GM12878 (cell line): ENCODE data around the gene PPP6R1. TPM values are rescaled to one million over a fixed set of nuclear protein-coding genes. Genes with fewer than 3 reads are reported as not detected.

ENCODE experiments used
- HDAC6 ChIP-seq: fragments of 200-600 bp; sonication (generic); IDR thresholded peaks from one replicate; pipeline ENCODE4 v1.8.0; 2017; ENCODE audit warnings: antibody characterized with exemption; ENCODE audit not compliant: unreplicated experiment
- ZSCAN29 ChIP-seq: fragments of 450-650 bp; IDR thresholded peaks from 2 replicates; pipeline ENCODE4 v1.6.1; 2017; ENCODE audit warnings: mild to moderate bottlenecking, moderate library complexity
- ZZZ3 ChIP-seq: IDR thresholded peaks from 2 replicates; pipeline ENCODE4 v1.6.1; 2011; ENCODE audit warnings: low read depth; ENCODE audit not compliant: control insufficient read depth, insufficient read length
- polyA plus RNA-seq, 11 experiments: library from polyadenylated mRNA; depleted of rRNA in 4 of 11; unstranded in 6 of 11; stranded (reverse) in 5 of 11; fragments of >200 nt; fragmentation: Nextera tagmentation in 4 of 11; fragmentation: Illumina TruSeq in 1 of 11; extraction: Ambion mirVana in 4 of 11; extraction: Trizol in 1 of 11; gene quantifications; 1 replicate in 1 of 11; 2 replicates in 10 of 11; pipeline versions ENCODE4 v1.2.1 to v1.2.3, GENCODE V29; 2011 to 2016; ENCODE audit warnings: inconsistent platforms in 2 of 11, missing spikeins in 2 of 11, low read depth in 1 of 11
- total RNA-seq, 4 experiments: library from RNA; depleted of rRNA in 3 of 4; stranded (reverse); fragments of >200 nt in 3 of 4; fragmentation: Illumina TruSeq in 1 of 4; extraction: Trizol in 1 of 4; gene quantifications; 2 replicates each; pipeline versions ENCODE4 v1.2.1 to v1.2.3, GENCODE V29; 2013 to 2021
- TF ChIP-seq, protein P1 (sequence below): fragments of 450-650 bp; IDR thresholded peaks from 2 replicates; pipeline ENCODE4 v1.6.1; 2017; ENCODE audit warnings: mild to moderate bottlenecking, moderate library complexity
- TF ChIP-seq, protein P2 (sequence below): fragments of 450-650 bp; formaldehyde crosslinking; IDR thresholded peaks from 2 replicates; pipeline ENCODE4 v1.4.0; 2022; ENCODE audit warnings: mild to moderate bottlenecking, moderate library complexity

Gene PPP6R1
- total and polyA plus RNA-seq, 10 of the 15 experiments (the other 5 are each of a cell fraction or from before 2014, with no cell fraction given) = 0.80 to 173 (median 63.7) TPM

DNA sequence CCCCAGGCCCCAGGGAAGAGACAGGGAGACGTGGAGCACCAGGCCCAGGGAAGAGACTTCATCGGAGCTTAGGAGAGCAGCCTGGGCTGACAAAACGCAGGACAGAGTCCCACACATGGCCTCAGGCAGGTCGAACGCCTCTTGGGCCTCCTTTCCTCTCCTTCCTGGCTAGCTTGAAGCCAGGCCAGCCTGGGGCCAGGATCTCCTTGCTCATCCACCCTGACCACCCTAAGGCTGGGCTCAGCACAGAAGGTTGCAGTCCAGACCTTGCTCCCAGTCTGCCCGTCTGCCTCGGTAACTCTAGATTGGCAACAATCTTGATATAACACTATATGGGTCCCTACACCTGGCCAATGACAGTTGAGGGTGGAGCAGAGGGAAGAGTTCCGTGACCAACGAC lies 10.1 kb downstream of the PPP6R1 start (continued):
- TF ChIP-seq, protein P1, sequence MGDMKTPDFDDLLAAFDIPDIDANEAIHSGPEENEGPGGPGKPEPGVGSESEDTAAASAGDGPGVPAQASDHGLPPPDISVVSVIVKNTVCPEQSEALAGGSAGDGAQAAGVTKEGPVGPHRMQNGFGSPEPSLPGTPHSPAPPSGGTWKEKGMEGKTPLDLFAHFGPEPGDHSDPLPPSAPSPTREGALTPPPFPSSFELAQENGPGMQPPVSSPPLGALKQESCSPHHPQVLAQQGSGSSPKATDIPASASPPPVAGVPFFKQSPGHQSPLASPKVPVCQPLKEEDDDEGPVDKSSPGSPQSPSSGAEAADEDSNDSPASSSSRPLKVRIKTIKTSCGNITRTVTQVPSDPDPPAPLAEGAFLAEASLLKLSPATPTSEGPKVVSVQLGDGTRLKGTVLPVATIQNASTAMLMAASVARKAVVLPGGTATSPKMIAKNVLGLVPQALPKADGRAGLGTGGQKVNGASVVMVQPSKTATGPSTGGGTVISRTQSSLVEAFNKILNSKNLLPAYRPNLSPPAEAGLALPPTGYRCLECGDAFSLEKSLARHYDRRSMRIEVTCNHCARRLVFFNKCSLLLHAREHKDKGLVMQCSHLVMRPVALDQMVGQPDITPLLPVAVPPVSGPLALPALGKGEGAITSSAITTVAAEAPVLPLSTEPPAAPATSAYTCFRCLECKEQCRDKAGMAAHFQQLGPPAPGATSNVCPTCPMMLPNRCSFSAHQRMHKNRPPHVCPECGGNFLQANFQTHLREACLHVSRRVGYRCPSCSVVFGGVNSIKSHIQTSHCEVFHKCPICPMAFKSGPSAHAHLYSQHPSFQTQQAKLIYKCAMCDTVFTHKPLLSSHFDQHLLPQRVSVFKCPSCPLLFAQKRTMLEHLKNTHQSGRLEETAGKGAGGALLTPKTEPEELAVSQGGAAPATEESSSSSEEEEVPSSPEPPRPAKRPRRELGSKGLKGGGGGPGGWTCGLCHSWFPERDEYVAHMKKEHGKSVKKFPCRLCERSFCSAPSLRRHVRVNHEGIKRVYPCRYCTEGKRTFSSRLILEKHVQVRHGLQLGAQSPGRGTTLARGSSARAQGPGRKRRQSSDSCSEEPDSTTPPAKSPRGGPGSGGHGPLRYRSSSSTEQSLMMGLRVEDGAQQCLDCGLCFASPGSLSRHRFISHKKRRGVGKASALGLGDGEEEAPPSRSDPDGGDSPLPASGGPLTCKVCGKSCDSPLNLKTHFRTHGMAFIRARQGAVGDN = no peak
- TF ChIP-seq, protein P2, sequence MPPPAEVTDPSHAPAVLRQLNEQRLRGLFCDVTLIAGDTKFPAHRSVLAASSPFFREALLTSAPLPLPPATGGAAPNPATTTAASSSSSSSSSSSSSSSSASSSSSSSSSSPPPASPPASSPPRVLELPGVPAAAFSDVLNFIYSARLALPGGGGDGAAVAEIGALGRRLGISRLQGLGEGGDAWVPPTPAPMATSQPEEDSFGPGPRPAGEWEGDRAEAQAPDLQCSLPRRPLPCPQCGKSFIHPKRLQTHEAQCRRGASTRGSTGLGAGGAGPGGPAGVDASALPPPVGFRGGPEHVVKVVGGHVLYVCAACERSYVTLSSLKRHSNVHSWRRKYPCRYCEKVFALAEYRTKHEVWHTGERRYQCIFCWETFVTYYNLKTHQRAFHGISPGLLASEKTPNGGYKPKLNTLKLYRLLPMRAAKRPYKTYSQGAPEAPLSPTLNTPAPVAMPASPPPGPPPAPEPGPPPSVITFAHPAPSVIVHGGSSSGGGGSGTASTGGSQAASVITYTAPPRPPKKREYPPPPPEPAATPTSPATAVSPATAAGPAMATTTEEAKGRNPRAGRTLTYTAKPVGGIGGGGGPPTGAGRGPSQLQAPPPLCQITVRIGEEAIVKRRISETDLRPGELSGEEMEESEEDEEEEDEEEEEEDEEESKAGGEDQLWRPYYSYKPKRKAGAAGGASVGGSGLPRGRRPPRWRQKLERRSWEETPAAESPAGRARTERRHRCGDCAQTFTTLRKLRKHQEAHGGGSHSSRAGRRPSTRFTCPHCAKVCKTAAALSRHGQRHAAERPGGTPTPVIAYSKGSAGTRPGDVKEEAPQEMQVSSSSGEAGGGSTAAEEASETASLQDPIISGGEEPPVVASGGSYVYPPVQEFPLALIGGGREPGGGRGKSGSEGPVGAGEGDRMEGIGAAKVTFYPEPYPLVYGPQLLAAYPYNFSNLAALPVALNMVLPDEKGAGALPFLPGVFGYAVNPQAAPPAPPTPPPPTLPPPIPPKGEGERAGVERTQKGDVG (CRISPR knock-in tag) = no peak
- TF ChIP-seq ZSCAN29 = no peak
- TF ChIP-seq ZZZ3 = no peak
- TF ChIP-seq HDAC6 = no peak
- TF ChIP-seq, all 136 proteins: peak for 0
